Middle frontal gyrus (tissue), 1 donor: Measurements from ENCODE around the gene CD24.

ENCODE experiments used
- DNase-seq: peaks from one replicate; pipeline ENCODE4 v3.0.0-alpha.2; 2015; ENCODE audit warnings: low spot score; ENCODE audit errors: extremely low spot score

The CD24 gene

DNA sequence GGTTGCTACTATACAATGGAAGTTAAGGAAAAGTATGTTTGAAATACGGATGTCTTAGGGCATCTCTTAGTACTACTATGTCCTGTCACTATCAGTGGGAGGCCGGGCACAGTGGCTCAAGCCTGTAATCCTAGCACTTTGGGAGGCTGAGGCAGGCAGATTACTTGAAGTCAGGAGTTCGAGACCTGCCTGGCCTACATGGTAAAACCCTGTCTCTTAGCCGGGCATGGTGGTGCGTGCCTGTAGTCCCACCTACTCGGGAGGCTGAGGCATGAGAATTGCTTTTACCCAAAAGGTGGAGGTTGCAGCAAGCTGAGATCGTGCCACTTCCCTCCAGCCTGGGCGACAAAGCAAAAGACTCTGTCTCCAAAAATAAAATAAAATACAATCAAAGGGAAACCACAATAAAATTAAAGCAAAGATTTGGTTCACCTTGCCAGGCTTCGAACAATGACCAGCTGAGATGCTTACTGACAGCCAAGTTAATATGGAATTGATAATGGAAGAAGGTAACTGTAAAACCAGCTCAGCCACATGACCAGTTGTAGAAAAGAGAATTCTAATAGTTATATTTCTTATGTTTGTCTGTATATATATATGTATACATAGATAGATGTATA, 6.5 kb downstream of the CD24 start:
- DNase-seq = no peak

DNA sequence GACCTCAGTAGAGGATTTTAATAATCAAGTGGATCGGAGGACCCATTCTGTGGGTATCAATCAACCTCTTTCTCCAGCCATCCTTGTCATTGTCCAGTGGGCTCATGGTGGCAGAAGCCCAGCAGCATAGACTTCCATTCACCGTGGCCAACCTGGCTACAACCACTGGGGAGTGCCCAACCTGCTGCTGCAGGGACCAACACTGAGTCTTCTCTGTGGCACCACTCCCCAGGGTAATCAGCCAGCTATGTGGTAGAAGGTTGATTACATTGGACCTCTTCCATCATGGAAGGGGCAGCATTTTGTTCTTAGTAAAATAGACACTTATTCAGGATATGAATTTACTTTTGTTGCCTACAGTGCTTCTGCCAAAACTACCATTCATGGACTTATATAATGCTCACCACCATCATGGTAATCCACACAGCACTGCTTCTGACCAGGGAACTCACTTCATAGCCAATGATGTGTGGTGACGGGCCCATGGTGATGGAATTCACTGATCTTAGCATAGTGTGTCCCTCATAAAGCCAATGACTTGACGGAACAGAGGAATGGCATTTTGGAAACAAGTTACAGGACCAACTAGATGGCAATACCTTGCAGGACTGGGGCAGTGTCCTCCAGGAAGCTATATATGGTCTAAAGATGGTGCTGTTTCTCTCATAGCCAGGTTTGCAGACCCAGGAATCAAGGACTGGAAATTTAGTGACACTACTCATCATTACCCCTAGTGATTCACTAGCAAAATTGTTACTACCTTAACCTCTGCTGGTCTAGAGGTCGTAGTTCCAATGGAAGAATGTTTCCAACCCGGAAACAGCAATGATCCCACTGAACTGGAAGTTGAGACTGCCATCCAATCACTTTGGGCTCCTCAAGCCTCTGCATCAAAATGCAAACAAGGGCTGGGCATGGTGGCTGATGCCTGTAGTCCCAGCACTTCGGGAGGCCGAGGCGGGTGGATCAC, 7.6 kb downstream of the CD24 start:
- no peak for DNase-seq

DNA sequence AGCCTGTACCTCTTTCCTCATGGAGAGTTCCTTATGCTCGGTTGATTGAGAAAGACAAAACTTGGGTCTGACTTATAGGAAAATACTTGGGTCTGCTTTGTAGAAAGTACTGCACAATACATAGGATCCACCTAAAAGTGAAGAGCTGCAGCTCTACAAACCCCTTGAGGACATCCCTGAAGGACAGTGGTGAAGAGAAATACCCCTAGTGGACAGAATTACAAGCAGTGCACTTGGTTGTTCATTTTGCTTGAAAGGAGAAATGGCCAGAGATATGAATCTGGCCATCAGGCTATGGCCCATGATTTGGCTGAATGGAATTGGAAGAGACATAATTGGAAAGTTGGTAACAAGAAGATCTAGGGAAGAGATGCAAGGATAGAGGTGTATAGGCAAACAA, 8.3 kb downstream of the CD24 start:
- DNase-seq = no peak

DNA sequence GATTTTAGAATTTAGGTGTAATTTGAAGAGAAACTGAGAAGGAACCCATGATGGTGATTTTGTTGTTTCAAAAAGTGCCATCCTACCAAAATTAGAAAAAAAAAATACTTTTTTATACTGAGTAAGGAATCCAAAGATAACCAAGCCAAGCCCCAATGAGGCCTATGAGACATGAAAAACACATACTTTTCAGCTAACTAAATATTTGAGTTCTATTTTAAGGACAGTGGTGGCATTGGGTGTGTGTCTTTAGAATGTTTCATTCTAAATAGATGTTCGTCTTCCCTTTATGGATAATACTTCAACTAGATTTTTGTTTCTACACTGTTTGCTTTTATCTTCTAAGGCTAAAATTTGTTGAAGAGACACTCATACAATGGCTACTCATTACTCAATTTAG, 9.6 kb downstream of the CD24 start:
- DNase-seq = no peak

DNA sequence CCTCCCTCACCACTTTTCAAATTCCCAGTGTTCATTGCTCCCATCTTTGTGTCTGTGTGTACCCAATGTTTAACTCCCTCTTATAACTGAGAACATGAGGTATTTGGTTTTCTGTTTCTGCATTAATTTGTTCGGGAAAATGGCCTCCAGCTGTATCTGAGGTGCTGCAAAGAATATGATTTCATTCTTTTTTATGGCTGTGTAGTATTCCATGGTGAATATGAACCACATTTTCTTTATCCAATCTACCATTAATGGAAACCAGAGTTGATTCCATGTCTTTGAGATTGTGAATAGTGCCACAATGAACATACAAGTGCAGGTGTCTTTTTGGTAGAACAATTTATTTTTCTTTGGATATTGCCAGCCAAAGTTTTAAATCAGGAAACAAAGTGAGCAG, 10.4 kb downstream of the CD24 start:
- DNase-seq = no peak

DNA sequence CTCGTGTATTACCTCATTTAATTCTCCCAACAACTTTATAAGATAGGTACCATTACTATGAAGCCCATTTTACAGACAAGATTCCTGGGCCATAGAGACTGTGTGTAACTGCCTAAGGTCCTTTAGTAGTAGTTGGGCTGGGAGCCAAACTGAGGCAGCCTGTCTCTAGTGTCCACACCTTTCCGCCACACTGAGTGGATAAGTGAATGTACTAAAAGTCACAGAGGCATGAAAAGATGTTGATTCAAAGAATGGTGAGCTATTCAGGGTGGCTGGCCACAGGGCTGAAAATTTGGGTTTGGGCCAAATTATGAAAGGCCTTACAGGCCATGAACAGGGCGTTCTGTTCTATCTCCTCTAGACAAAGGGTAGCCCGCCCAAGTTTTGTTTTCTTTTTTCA, 11.0 kb downstream of the CD24 start:
- DNase-seq = no peak

DNA sequence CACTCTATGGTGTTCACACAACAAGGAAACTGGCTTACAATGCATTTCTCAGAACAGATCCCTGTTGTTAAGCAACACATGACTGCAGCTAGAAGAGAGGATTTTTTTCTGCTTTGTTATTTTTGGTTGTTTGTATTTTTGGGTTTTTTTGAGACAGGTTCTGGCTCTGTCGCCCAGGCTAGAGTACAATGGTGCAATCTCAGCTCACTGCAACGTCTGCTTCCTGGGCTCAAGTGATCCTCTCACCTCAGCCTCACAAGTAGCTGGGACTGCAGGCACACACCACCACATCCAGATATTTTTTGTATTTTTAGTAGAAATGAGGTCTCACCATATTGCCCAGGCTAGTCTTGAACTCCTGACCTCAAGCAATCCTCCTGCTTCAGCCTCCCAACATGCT, 12.7 kb downstream of the CD24 start:
- no peak for DNase-seq

DNA sequence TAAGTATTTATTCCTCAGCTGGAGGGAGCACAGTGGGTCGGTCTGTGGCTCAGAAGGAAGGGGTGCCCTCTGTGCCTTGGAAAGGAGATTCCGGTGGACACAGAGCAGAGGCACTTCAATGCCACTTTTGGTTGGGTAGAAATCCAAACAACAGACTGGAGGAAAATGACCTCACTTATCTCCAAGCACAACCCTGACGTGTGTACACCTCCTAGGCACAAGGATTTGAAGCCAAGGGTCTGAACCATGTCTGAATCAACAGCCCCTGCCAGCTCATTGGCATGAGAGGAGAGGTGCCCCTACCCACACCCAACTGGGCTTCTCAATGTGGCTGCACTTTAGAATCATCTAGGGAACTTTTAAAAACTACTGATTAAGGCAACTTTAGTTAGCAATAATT, 13.4 kb downstream of the CD24 start:
- DNase-seq = no peak

DNA sequence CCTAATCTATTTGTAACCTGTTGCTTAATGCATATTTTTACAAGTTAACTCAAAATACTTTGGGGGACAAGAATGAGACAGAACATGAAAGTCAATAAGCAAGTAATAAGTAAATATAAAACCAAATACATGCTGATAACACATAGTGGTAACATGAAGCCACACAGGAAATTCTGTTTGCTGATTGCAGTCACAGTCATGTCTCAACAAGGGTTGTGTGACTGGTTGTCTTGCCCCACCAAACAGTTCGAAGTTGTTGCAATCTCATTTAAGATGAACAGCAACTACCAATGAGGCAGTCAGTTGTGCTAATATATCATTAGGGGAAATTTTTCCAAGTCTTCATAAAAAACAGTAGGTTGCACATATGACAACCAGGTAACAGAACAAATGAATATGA, 14.5 kb downstream of the CD24 start:
- no peak for DNase-seq

DNA sequence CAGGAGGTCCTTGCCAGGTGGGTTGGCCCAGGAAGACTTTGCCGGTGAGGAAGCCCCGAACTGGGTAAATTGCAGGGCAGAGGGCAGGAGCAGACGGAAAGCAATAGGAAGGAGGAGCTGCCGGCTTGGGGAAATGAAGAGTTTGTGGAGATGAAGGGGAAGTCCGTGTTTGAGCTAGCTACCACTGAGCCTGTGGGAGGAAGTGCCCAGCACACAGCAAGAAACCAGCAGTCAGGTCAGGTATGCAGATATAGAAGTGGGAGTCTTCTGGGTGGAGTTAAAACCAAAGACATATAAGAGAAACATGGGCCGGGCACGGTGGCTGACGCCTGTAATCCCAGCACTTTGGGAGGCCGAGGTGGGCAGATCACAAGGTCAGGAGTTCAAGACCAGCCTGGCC, 34.7 kb downstream of the CD24 start:
- no peak for DNase-seq

DNA sequence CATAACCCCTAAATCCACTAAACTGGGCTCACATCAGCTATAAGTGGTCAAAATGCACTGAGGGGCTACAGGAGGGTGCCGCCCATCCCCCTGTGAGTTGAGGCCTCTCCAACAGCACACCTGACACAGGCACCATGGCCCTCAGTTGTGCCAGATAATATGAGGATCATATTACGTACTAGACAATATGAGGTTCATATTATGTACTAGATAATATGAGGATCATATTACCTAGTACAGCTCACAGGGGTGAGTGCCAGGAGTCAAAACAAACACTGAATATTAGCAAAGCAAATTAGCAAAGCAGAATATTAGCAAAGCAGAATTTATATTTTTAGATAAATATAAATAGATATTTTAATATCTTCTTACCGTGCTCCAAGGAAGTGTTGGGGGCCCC, 35.3 kb downstream of the CD24 start:
- no peak for DNase-seq

DNA sequence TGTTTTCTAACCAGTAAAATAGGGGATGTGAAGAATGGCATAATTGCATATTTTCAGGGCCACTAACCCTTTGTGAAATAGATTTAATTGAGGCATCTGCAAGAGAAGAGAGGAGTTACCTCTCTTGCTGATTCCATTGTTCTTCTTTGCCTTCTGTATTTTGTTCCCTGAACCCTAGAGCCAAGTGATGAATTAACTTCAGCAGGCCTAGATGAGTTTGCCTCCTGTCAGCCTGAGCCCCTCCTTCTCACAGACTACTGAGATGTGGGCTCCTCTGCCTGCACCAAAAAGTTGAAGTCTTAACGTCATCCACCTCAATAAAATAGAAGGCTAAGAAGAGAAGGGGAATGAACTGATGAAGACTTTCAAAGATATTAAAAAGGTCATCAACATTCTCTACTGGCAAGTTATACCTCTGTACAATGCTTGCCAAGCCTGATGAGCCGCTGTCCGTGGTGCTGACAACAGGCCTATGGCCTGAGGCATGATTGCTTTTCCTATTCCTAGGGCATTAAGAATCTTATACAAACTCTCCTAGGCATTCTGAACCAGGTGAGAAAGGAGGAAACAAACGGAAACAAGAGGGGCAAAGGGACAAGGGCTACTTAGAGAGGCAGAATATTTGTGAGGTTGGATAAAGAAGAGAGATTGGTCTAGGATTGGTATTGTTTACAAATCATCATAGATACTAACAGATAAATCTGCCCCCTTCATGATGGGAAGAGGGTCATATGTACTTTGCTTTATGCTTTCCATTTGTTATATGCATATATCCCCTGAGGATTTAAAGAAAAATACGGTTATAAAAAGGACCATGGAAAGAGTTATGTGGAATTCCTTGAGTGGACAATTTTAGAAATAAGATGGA, 46.8 kb downstream of the CD24 start:
- DNase-seq = no peak

DNA sequence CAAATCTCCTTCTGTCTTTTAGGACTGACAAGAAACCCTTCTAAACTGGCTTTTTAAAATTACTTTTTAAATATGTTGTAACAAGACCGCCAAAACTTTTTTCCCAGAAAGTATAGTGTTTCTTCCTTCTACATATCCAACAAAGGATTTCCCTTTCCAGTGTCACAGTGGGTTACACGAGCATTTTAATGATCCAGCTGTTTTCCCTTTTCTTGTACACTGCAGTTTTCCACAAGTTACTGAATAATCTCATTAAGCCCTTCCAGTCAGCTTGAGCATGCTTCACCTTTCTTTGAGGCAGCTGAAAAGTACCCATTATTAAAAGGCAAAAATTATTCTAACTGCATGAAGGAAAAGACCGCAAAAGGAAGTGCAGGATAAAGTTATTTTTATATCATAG, 48.6 kb downstream of the CD24 start:
- no peak for DNase-seq

DNA sequence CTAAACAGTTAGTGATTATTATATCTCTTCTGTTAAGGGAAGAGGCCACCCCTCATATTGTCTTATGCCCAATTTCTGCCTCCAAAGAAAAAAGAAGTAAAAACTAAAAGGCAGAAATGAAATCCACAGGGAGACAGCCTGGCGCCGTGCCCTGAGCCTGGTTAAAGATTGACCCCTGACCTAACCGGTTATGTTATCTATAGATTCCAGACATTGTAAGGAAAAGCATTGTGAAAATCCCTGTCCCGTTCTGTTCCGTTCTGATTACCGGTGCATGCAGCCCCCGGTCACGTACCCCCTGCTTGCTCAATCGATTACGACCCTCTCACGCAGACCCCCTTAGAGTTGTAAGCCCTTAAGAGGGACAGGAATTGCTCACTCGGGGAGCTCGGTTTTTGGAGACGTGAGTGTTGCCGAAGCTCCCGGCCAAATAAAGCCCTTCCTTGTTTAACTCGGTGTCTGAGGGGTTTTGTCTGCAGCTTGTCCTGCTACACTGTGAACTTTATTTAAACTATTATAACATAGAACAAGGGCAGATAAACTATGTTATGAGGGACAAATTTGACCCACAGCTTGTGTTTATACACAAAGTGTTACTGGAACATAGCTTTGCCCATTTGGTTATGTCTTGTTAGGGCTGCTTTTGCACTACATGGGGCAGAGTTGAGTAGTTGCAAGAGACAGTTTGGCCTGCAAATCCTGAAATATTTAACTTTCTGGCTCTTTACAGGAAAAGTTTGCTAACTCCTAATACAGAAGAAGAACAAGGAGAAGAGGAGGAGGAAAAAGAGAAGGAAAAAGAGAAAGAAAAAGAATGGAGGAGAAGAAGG, 49.6 kb downstream of the CD24 start:
- DNase-seq = no peak

DNA sequence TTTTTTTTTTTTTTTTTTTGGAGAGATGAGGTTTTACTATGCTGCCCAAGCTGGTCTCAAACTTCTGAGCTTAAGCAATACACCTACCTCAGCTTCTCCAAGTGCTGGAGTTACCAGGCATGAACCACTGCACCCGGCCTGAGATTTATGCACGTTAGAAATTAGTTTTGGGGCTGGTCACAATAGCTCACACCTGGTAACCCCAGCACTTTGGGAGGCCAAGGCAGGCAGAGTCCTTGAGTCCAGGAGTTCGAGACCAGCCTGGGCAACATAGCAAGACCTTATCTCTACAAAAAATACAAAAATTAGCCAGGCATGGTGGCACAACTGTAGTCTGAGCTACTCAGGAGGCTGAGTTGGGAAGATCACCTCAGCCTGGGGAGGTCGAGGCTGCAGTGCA, 51.9 kb downstream of the CD24 start:
- no peak for DNase-seq
